Uterus (tissue), 2 donors: ENCODE results near the gene STBD1.

Experiments
- CTCF ChIP-seq, 4 experiments: fragments of 200-600 bp in 2 of 4; fragments of 450-650 bp in 2 of 4; sonication (generic) in 2 of 4; IDR thresholded peaks; one replicate each; pipeline ENCODE4 v1.5.1; 2016 to 2019; ENCODE audit warnings: antibody characterized with exemption in 4 of 4, mild to moderate bottlenecking in 2 of 4, moderate library complexity in 1 of 4
- POLR2A ChIP-seq, 2 donors: fragments of 450-650 bp; IDR thresholded peaks; one replicate each; pipeline ENCODE4 v1.6.1; 2016; ENCODE audit warnings: antibody characterized with exemption in 2 of 2, mild to moderate bottlenecking in 1 of 2, moderate library complexity in 1 of 2

- no peak for TF ChIP-seq POLR2A (IDR thresholded peaks at IDR 0.05)
- no peak for TF ChIP-seq CTCF (IDR thresholded peaks at IDR 0.05)
Observed at GRCh38 chr4:76315267-76315918, 8.9 kb downstream of the STBD1 start.
